H1 (cell line): ENCODE data around the gene PNRC1. TPM values are rescaled to one million over a fixed set of nuclear protein-coding genes. Genes with fewer than 3 reads are reported as not detected.

Experiments used
- BCL11A ChIP-seq, 2 experiments: IDR thresholded peaks; one replicate each; pipeline ENCODE4 v1.6.1; 2011; ENCODE audit warnings: low read depth in 2 of 2, low read length in 2 of 2, mild to moderate bottlenecking in 2 of 2
- BRCA1 ChIP-seq: IDR thresholded peaks from 2 replicates; pipeline ENCODE4 v1.6.1; 2012; ENCODE audit warnings: low read depth, low read length, improper control_type of control experiment
- CHD2 ChIP-seq: IDR thresholded peaks from 2 replicates; pipeline ENCODE4 v1.6.1; 2012; ENCODE audit warnings: low read length, improper control_type of control experiment
- CREB1 ChIP-seq: IDR thresholded peaks from 2 replicates; pipeline ENCODE4 v1.6.1; 2012; ENCODE audit warnings: inconsistent platforms
- EGR1 ChIP-seq: IDR thresholded peaks from 2 replicates; pipeline ENCODE4 v1.6.1; 2011; ENCODE audit warnings: low read depth, low read length, borderline replicate concordance
- GABPA ChIP-seq: IDR thresholded peaks from 2 replicates; pipeline ENCODE4 v1.6.1; 2011; ENCODE audit warnings: mild to moderate bottlenecking, low read length, moderate library complexity, borderline replicate concordance; ENCODE audit not compliant: insufficient read depth
- HDAC2 ChIP-seq, 2 experiments: fragments of 300-600 bp in 1 of 2; sonication (generic) in 1 of 2; IDR thresholded peaks; 2 replicates each; pipeline ENCODE4 v1.6.1; 2011 to 2012; ENCODE audit warnings: low read depth in 2 of 2, low read length in 2 of 2, mild to moderate bottlenecking in 2 of 2, moderate library complexity in 2 of 2, borderline replicate concordance in 1 of 2, inconsistent platforms in 1 of 2
- KDM1A ChIP-seq: fragments of 200-600, 300-600 bp; sonication (generic); IDR thresholded peaks from 2 replicates; pipeline ENCODE4 v1.7.1; 2016; ENCODE audit warnings: mild to moderate bottlenecking, low read length, borderline replicate concordance
- KDM5A ChIP-seq: fragments of 200-600 bp; IDR thresholded peaks from 2 replicates; pipeline ENCODE4 v1.7.1; 2012; ENCODE audit warnings: mild to moderate bottlenecking, low read length, inconsistent platforms, mixed read lengths
- POLR2AphosphoS5 ChIP-seq: IDR thresholded peaks from 2 replicates; pipeline ENCODE4 v1.6.1; 2011; ENCODE audit warnings: low read depth, low read length
- POU5F1 ChIP-seq: IDR thresholded peaks from 2 replicates; pipeline ENCODE4 v1.6.1; 2011; ENCODE audit warnings: low read depth, mild to moderate bottlenecking, low read length, moderate library complexity
- RBBP5 ChIP-seq: IDR thresholded peaks from 2 replicates; pipeline ENCODE4 v1.7.1; 2012; ENCODE audit warnings: low read depth, mild to moderate bottlenecking, inconsistent platforms, low read length, moderate library complexity, borderline replicate concordance
- RFX5 ChIP-seq: IDR thresholded peaks from 2 replicates; pipeline ENCODE4 v1.6.1; 2011; ENCODE audit warnings: low read depth, low read length, improper control_type of control experiment, borderline replicate concordance
- SAP30 ChIP-seq: fragments of 300-600 bp; sonication (generic); IDR thresholded peaks from 2 replicates; pipeline ENCODE4 v1.7.1; 2012; ENCODE audit warnings: low read length, moderate library complexity, mild to moderate bottlenecking, inconsistent platforms; ENCODE audit not compliant: insufficient read depth, insufficient replicate concordance
- SP4 ChIP-seq: IDR thresholded peaks from 2 replicates; pipeline ENCODE4 v1.6.1; 2012; ENCODE audit warnings: low read length, inconsistent platforms
- SUZ12 ChIP-seq: fragments of 200-600 bp; sonication (generic); IDR thresholded peaks from 2 replicates; pipeline ENCODE4 v1.6.1; 2012; ENCODE audit warnings: mild to moderate bottlenecking, inconsistent platforms, low read length, moderate library complexity, mixed read lengths
- TAF1 ChIP-seq: IDR thresholded peaks from 2 replicates; pipeline ENCODE4 v1.6.1; 2011; ENCODE audit warnings: mild to moderate bottlenecking, low read depth, low read length
- TAF7 ChIP-seq: optimal IDR thresholded peaks from 2 replicates; pipeline ENCODE3; 2011; ENCODE audit warnings: low read depth, mild to moderate bottlenecking, inconsistent platforms, low read length, moderate library complexity, borderline replicate concordance
- polyA plus RNA-seq, 7 experiments: library from polyadenylated mRNA; depleted of rRNA in 3 of 7; stranded (reverse) in 5 of 7; unstranded in 2 of 7; fragments of >200 nt in 5 of 7; fragments of 200-250 nt in 2 of 7; gene quantifications; 1 replicate in 5 of 7; 2 replicates in 1 of 7; 4 replicates in 1 of 7; pipeline versions ENCODE4 v1.2.1 to v1.2.3, GENCODE V29; 2011 to 2013; ENCODE audit warnings: missing spikeins in 2 of 7, mixed read lengths in 2 of 7
- total RNA-seq: library from RNA; stranded (reverse); fragmentation: NEBNext Ultra II Directional; extraction: Animal tissue kit (Norgen Biotek cat#: 25700); gene quantifications from 2 replicates; pipeline ENCODE4 v1.2.1, GENCODE V29; 2021
- TF ChIP-seq, protein P1 (sequence below): IDR thresholded peaks from 2 replicates; pipeline ENCODE4 v1.6.1; 2012; ENCODE audit warnings: inconsistent platforms
- TF ChIP-seq, protein P2 (sequence below): IDR thresholded peaks from 2 replicates; pipeline ENCODE4 v1.6.1; 2012; ENCODE audit warnings: inconsistent platforms
- TF ChIP-seq, protein P3 (sequence below), 3 experiments: IDR thresholded peaks; 1 replicate in 2 of 3; 2 replicates in 1 of 3; pipeline versions ENCODE4 v1.5.1 to v1.6.1; 2011; ENCODE audit warnings: low read length in 3 of 3, mild to moderate bottlenecking in 3 of 3, inconsistent platforms in 2 of 3, low read depth in 1 of 3, moderate library complexity in 1 of 3; ENCODE audit not compliant: insufficient read depth in 1 of 3; ENCODE audit errors: control extremely low read depth in 1 of 3

PNRC1 gene
- total and polyA plus RNA-seq, 2 of the 8 experiments (the other 6 are each of a cell fraction or from before 2014, with no cell fraction given), result 6.3 to 48.5 TPM

DNA sequence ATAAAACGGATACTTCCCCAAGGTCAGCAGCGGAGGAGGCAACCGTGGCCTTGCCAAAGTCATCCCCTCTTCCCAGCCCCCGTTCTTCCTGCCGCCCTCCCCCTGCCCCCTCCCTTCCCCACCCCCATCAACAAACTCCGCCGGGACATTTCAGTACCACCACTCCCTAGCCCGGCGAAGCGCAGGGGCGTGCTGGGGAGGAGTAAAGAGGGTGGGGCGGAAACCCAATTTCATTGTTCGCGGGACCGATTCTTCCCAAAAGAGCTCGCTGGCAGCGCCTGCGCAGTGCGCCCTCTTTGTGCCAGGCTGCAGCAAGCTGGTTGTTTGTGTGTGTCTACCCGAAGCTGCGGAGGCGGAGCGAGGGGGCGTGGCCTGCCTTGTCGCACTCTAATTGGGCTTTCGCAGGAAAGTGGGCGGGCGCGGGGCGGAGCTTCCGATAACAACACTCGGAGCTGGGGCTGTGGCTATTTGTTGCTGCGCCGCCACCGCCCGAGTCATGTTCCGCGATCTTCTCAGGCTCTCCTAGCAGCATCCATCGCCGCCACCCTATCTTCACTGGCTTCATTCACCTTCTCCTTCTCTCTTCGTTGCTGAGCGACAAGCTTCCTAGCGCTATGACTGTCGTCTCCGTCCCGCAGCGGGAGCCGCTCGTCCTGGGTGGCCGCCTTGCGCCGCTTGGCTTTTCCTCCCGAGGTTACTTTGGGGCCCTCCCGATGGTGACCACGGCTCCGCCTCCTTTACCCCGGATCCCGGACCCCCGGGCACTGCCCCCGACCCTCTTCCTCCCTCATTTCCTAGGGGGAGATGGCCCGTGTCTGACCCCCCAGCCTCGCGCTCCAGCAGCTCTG lies at the start of gene PNRC1 (continued):
- TF ChIP-seq SUZ12 (no peak), SAP30 (no peak), BRCA1 (no peak), POLR2AphosphoS5 (peak; percentile 99), EGR1 (peak; percentile 87), POU5F1 (no peak), KDM1A (no peak), CHD2 (no peak), CREB1 (peak; percentile 37), RBBP5 (0 out of 2 replicates have a peak, but pooled peaks have one; percentile 43), SP4 (no peak), HDAC2 (IDR thresholded peaks at IDR 0.05; ENCODE audit: borderline replicate concordance in 1 of 2, low read depth in 2 of 2, low read length in 2 of 2) (no peak), BCL11A (IDR thresholded peaks at IDR 0.05; ENCODE audit: low read depth in 2 of 2, low read length in 2 of 2) (no peak), RFX5 (no peak), TAF1 (peak; percentile 99), KDM5A (no peak), GABPA (no peak), TAF7 (peak; percentile 73)
- TF ChIP-seq, protein P1, sequence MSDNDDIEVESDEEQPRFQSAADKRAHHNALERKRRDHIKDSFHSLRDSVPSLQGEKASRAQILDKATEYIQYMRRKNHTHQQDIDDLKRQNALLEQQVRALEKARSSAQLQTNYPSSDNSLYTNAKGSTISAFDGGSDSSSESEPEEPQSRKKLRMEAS, result no peak; the same call in 1 of the 2 replicates
- TF ChIP-seq, protein P2, sequence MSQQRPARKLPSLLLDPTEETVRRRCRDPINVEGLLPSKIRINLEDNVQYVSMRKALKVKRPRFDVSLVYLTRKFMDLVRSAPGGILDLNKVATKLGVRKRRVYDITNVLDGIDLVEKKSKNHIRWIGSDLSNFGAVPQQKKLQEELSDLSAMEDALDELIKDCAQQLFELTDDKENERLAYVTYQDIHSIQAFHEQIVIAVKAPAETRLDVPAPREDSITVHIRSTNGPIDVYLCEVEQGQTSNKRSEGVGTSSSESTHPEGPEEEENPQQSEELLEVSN, result no peak
- TF ChIP-seq, protein P3, sequence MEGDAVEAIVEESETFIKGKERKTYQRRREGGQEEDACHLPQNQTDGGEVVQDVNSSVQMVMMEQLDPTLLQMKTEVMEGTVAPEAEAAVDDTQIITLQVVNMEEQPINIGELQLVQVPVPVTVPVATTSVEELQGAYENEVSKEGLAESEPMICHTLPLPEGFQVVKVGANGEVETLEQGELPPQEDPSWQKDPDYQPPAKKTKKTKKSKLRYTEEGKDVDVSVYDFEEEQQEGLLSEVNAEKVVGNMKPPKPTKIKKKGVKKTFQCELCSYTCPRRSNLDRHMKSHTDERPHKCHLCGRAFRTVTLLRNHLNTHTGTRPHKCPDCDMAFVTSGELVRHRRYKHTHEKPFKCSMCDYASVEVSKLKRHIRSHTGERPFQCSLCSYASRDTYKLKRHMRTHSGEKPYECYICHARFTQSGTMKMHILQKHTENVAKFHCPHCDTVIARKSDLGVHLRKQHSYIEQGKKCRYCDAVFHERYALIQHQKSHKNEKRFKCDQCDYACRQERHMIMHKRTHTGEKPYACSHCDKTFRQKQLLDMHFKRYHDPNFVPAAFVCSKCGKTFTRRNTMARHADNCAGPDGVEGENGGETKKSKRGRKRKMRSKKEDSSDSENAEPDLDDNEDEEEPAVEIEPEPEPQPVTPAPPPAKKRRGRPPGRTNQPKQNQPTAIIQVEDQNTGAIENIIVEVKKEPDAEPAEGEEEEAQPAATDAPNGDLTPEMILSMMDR (IDR thresholded peaks at IDR 0.05; ENCODE audit: control extremely low read depth in 1 of 3, insufficient read depth in 1 of 3, low read depth in 1 of 3, low read length in 3 of 3), result no peak
